Sigmoid colon (tissue), 4 donors: ENCODE data around the gene CTCF.

Experiments
- EP300 ChIP-seq, 4 donors: sonication (generic); formaldehyde crosslinking; IDR thresholded peaks; one replicate each; pipeline ENCODE4 v1.6.1; 2017; ENCODE audit warnings: antibody characterized with exemption in 4 of 4
- POLR2A ChIP-seq, 2 donors: fragments of 450-650 bp; IDR thresholded peaks; one replicate each; pipeline ENCODE4 v1.6.1; 2016; ENCODE audit warnings: antibody characterized with exemption in 2 of 2, mild to moderate bottlenecking in 2 of 2, moderate library complexity in 2 of 2
- POLR2AphosphoS5 ChIP-seq, 4 donors: sonication (generic); formaldehyde crosslinking; IDR thresholded peaks; one replicate each; pipeline ENCODE4 v1.6.1; 2017; ENCODE audit warnings: antibody characterized with exemption in 4 of 4
- TF ChIP-seq, protein P1 (sequence below), 4 experiments: fragments of 450-650 bp in 3 of 4; fragments of 200-600 bp in 1 of 4; IDR thresholded peaks; one replicate each; pipeline ENCODE4 v1.5.1; 2016 to 2019; ENCODE audit warnings: antibody characterized with exemption in 4 of 4, mild to moderate bottlenecking in 3 of 4, moderate library complexity in 2 of 4

DNA sequence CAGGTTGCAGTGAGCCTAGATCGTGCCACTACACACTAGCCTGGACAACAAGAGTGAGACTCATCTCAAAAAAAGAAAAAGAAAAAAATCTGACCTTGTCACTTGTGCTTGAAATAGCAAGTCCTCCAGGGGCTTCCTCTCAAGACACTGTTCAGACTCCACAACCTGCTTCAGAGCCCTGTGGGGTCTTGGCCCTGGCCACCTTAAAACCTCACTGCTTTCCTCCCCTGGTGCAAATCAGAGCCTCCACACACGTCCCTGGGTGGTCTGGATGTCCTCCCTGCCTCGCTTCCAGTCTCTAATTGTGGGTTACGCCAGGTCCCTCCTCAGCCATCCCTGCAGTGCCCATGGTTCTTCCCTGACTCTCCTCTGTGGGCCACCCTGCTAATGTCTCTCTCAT, 93.0 kb downstream of the CTCF start:
- TF ChIP-seq POLR2AphosphoS5 (IDR thresholded peaks at IDR 0.05) (no peak), POLR2A (IDR thresholded peaks at IDR 0.05) (no peak), EP300 (IDR thresholded peaks at IDR 0.05) (no peak)
- TF ChIP-seq, protein P1, sequence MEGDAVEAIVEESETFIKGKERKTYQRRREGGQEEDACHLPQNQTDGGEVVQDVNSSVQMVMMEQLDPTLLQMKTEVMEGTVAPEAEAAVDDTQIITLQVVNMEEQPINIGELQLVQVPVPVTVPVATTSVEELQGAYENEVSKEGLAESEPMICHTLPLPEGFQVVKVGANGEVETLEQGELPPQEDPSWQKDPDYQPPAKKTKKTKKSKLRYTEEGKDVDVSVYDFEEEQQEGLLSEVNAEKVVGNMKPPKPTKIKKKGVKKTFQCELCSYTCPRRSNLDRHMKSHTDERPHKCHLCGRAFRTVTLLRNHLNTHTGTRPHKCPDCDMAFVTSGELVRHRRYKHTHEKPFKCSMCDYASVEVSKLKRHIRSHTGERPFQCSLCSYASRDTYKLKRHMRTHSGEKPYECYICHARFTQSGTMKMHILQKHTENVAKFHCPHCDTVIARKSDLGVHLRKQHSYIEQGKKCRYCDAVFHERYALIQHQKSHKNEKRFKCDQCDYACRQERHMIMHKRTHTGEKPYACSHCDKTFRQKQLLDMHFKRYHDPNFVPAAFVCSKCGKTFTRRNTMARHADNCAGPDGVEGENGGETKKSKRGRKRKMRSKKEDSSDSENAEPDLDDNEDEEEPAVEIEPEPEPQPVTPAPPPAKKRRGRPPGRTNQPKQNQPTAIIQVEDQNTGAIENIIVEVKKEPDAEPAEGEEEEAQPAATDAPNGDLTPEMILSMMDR (IDR thresholded peaks at IDR 0.05): no peak
